Right atrium auricular region (tissue), 2 donors: Measurements from ENCODE around the gene ZNF532. TPM values are rescaled to one million over a fixed set of nuclear protein-coding genes. Genes with fewer than 3 reads are reported as not detected.

Experiments
- DNase-seq: peaks from one replicate; pipeline ENCODE4 v3.0.0-alpha.2; 2019; ENCODE audit warnings: low spot score
- H3K27ac ChIP-seq, 2 donors: fragments of 200-600 bp; sonication (generic); 1 replicate in 1 of 2; 2 replicates in 1 of 2; pipeline ENCODE4 v1.5.1; 2016 to 2019
- H3K27me3 ChIP-seq, 2 donors: fragments of 200-600 bp; sonication (generic); one replicate each; pipeline versions ENCODE4 v1.5.1 to v1.6.0; 2017 to 2019
- H3K36me3 ChIP-seq: fragments of 200-600 bp; sonication (generic); one replicate; pipeline ENCODE4 v1.5.1; 2016
- H3K4me1 ChIP-seq, 2 donors: fragments of 200-600 bp; sonication (generic); one replicate each; pipeline versions ENCODE4 v1.5.1 to v1.6.0; 2017 to 2019
- H3K4me3 ChIP-seq, 2 donors: fragments of 200-600 bp; sonication (generic); 1 replicate in 1 of 2; 2 replicates in 1 of 2; pipeline ENCODE4 v1.5.1; 2017 to 2019; ENCODE audit warnings: mild to moderate bottlenecking in 1 of 2, moderate library complexity in 1 of 2
- H3K9me3 ChIP-seq, 2 donors: fragments of 200-600 bp; sonication (generic); one replicate each; pipeline ENCODE4 v1.5.1; 2019
- CTCF ChIP-seq, 2 donors: fragments of 200-600 bp; sonication (generic); IDR thresholded peaks; one replicate each; pipeline ENCODE4 v1.5.1; 2019; ENCODE audit warnings: antibody characterized with exemption in 2 of 2
- total RNA-seq, 2 donors: library from RNA; depleted of rRNA; stranded (reverse); fragments of >200 nt; gene quantifications; one replicate each; pipeline ENCODE4 v1.1.0, GENCODE V29; 2016

Gene ZNF532
- total RNA-seq, 2 donors from 2014 or later, result 53.1 to 59.5 TPM

DNA sequence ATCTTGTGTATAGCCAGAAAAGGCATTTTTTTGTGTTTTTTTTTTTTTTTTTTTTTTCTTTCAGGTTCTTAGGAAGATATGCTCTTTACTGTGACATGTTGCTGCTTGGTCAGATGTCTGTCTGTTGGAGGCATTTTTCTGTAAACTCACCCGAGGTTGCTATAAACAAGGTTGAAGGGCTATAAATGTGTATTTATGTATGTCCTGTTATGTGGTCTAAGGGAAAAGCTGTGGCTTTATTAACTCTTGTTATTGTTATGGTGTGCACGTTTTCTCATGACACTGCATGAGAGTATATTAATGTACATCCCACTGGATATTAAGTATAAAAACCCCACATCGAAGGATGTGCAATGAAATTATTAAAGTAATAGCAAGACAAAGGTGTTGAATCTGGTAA is 102.0 kb downstream of the ZNF532 start:
- no peak for DNase-seq
- no peak overlapping the region for H3K4me3 ChIP-seq
- no peaks in the 10 kb centered on the region for H3K27me3 ChIP-seq
- no peaks in the 10 kb centered on the region for H3K36me3 ChIP-seq
- peaks cover 0 to 38% of the 10 kb centered on the region in 2 donors for H3K4me1 ChIP-seq
- no peaks in the 10 kb centered on the region for H3K9me3 ChIP-seq
- peak overlapping the region in 1 of 2 donors; percentile 54 for H3K27ac ChIP-seq
- TF ChIP-seq CTCF (IDR thresholded peaks at IDR 0.05), result no peak

GRCh38 chr18:58967751-58968254 is 103.1 kb downstream of the ZNF532 start:
- H3K4me1 ChIP-seq, result peaks cover 0 to 38% of the 10 kb centered on the region in 2 donors

GRCh38 chr18:58970943-58971790 is 106.5 kb downstream of the ZNF532 start:
- H3K9me3 ChIP-seq, result no peaks in the 10 kb centered on the region
- H3K27ac ChIP-seq, result no peak overlapping the region
- H3K36me3 ChIP-seq, result no peaks in the 10 kb centered on the region
- DNase-seq, result no peak
- no peak for TF ChIP-seq CTCF (IDR thresholded peaks at IDR 0.05)
- H3K4me1 ChIP-seq, result peaks cover 0 to 34% of the 10 kb centered on the region in 2 donors
- no peaks in the 10 kb centered on the region for H3K27me3 ChIP-seq
- no peak overlapping the region for H3K4me3 ChIP-seq

More at GRCh38 chr18:58967751-58968254, 103.1 kb downstream of the ZNF532 start:
- Histone ChIP-seq H3K27ac (peak overlapping the region; percentile 24 to 47), H3K4me3 (no peak overlapping the region), H3K9me3 (no peaks in the 10 kb centered on the region), H3K36me3 (no peaks in the 10 kb centered on the region), H3K27me3 (no peaks in the 10 kb centered on the region)
- TF ChIP-seq CTCF (IDR thresholded peaks at IDR 0.05), result no peak
- no peak for DNase-seq

DNA sequence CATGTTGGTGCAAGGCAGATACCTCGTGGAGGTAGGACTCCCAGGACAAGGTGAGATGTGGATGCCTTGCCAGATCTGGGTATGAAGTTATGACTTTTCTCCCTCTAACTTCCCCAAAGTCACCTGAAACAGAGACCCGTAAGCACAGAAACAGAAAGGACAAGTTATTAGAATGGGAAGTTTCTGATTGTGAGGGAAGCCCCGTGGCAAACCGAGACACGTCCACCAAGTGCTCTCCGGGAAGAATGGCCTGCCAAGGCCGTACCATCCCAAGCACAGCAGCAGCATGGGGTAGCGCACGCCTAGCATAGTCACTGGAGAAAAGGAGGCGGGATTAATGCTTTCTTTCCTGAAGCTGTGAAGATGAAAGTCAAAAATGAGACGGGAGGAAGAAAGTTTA is 110.6 kb downstream of the ZNF532 start:
- H3K36me3 ChIP-seq, result peaks cover 16% of the 10 kb centered on the region
- peak overlapping the region; percentile 19 to 33 for H3K27ac ChIP-seq
- H3K9me3 ChIP-seq, result no peaks in the 10 kb centered on the region
- H3K4me3 ChIP-seq, result no peak overlapping the region
- peaks cover 0 to 9% of the 10 kb centered on the region in 2 donors for H3K4me1 ChIP-seq
- no peaks in the 10 kb centered on the region for H3K27me3 ChIP-seq
- TF ChIP-seq CTCF (IDR thresholded peaks at IDR 0.05), result no peak
- no peak for DNase-seq

DNA sequence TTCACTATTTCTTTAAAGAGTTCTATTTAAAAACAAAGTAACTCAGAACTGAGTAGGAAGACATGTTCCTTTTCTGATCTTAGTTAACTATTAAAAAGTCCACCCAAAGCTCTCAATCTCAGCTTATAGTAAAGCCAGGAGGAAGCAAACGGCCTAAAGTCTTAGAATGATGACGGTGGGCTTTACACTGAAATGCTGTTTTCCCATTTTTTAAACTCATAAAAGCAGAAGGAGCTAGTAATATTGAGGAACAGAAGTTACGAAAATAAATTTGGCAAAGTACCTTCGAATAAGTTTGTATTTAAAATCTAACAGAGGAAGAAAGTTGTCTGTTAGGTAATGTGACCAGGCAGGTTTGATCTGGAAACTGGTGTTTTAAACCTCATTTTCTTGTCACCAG is 111.1 kb downstream of the ZNF532 start:
- no peak overlapping the region for H3K4me3 ChIP-seq
- TF ChIP-seq CTCF (IDR thresholded peaks at IDR 0.05), result no peak

More for the DNA sequence above, 111.1 kb downstream of the ZNF532 start:
- DNase-seq, result no peak
- no peaks in the 10 kb centered on the region for H3K27me3 ChIP-seq
- H3K4me1 ChIP-seq, result peaks cover 0 to 9% of the 10 kb centered on the region in 2 donors
- H3K9me3 ChIP-seq, result no peaks in the 10 kb centered on the region
- H3K36me3 ChIP-seq, result peaks cover 21% of the 10 kb centered on the region
- H3K27ac ChIP-seq, result peak overlapping the region; percentile 19 to 33
